Measurements from ENCODE around the gene NCAPG2. TPM values are rescaled to one million over a fixed set of nuclear protein-coding genes. Genes with fewer than 3 reads are reported as not detected.

Gene NCAPG2, protein sequence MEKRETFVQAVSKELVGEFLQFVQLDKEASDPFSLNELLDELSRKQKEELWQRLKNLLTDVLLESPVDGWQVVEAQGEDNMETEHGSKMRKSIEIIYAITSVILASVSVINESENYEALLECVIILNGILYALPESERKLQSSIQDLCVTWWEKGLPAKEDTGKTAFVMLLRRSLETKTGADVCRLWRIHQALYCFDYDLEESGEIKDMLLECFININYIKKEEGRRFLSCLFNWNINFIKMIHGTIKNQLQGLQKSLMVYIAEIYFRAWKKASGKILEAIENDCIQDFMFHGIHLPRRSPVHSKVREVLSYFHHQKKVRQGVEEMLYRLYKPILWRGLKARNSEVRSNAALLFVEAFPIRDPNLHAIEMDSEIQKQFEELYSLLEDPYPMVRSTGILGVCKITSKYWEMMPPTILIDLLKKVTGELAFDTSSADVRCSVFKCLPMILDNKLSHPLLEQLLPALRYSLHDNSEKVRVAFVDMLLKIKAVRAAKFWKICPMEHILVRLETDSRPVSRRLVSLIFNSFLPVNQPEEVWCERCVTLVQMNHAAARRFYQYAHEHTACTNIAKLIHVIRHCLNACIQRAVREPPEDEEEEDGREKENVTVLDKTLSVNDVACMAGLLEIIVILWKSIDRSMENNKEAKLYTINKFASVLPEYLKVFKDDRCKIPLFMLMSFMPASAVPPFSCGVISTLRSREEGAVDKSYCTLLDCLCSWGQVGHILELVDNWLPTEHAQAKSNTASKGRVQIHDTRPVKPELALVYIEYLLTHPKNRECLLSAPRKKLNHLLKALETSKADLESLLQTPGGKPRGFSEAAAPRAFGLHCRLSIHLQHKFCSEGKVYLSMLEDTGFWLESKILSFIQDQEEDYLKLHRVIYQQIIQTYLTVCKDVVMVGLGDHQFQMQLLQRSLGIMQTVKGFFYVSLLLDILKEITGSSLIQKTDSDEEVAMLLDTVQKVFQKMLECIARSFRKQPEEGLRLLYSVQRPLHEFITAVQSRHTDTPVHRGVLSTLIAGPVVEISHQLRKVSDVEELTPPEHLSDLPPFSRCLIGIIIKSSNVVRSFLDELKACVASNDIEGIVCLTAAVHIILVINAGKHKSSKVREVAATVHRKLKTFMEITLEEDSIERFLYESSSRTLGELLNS
- polyA plus RNA-seq (ENCODE audit: insufficient read length in 4 of 4), result 10 to 100 TPM; 23.4 to 27.4 (median 25.5) TPM

DNA sequence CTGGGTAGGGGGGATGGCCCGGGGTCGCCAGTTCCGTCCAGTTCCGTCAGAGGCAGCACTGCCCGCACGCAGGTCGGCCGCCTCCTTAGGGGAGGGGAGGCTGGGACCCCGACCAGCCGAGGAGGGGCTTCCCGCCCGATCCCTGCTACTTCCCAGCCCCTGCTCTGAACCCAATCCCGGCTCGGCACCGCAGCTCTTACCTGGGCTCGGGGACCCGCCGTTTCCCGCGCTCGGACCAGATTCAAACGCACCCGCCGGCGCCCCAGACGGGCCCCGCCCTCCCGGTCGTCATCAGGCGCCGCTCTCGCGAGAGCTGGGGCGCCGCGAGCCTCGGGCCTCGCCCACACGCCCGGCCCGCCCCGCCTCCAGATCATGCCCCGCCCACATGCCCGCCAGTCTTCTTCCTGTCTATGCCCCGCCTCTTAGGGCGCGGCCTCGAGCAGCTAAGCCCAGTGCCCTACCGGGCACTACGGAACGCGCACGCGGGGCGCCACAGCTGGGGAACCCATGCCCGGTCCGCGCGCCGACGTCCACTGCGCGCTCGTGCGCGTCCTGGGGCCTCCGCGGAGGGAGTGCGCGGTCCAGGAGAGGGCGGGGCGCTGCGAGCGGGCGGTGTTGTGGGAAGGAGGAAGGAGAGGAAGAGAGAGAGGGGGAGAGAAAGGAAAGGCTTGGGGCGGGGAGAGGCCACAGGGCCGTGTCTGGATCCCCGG lies at the start of gene NCAPG2:
TSS of gene NCAPG2 (minus strand) at position 281 of the 710 bp plus-strand sequence. CDS start 2,905 bp downstream, outside the sequence.
- peak; percentile 89 to 93 (median 93) for DNase-seq (ENCODE audit: low read depth in 4 of 4, low spot score in 3 of 4)

DNA sequence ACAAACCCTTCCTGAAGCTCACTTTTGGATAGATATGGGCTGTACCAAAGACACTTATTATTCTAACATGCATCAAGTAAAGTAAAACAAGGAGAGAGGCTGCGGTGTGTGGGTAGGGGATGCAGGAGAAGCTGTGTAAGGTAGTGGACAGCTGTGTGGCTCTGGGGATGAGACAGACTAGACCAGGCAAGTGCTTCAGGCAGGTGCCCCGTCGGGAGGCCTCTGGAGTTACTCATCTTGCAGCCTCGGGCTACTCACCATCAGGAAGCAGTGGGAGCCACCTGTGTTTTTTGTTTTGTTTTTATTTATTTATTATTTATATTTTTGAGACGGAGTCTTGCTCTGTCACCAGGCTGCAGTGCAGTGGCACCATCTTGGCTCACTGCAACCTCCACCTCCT lies 49.3 kb upstream of the NCAPG2 start:
- no peak for DNase-seq (ENCODE audit: low read depth in 4 of 4, low spot score in 3 of 4)

DNA sequence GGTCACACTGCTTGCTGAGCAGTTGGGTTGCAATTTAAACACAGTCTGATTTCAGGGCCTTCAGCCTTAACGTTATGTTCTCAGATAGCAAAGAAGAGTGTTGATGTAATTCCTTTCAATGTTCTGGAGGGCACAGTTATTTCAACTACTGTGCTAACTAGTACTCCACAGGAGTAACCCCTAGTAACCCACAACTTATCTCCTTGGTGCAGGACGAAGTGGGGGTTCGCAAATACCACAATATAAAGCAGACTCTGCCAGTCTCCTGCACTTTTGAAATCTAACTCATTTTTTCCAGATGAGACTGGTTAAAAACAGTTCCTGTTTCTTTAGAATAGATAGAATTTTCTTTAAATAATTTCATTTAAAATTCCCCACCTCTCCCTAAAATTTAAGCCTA lies 47.1 kb upstream of the NCAPG2 start:
- no peak for DNase-seq (ENCODE audit: low read depth in 4 of 4, low spot score in 3 of 4)

DNA sequence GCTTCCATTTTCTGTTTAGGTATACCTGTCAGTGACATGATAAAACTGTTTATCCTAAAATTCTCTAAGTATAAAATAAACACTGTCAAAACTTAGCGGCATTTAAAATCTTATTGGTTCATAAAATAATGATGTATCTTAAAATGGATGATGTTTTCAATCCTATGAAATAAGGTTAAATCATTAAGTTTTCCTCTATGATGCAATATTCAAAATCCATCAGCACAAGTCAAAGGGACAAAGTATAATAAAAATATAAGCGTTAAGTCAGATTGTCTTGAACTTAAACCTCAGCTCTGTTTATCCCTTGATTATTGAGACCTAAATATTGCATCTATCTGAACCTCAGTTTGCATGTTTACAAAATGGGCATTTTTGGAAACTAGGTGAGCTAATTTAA lies 46.6 kb upstream of the NCAPG2 start:
- DNase-seq (ENCODE audit: low read depth in 4 of 4, low spot score in 3 of 4), result no peak

DNA sequence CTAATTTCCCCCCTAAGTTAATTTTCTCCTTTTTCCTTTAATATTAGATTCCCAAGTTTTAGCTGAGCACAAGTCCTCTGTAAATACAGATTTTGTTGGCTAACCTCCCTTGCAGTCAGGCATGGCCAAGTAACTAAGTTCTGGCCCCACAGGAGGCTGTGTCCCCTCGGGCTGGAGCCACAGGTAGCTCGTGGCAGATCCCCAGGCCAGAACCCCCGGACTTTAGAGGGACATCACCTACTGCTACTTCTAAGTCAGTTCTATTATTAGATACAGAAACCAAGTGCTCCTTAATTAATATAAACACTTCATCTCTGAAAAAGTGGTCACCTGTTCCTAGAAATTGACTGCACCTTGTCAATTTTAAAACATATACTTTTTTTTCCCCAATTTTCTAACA lies 46.1 kb upstream of the NCAPG2 start:
- no peak for DNase-seq (ENCODE audit: low read depth in 4 of 4, low spot score in 3 of 4)

DNA sequence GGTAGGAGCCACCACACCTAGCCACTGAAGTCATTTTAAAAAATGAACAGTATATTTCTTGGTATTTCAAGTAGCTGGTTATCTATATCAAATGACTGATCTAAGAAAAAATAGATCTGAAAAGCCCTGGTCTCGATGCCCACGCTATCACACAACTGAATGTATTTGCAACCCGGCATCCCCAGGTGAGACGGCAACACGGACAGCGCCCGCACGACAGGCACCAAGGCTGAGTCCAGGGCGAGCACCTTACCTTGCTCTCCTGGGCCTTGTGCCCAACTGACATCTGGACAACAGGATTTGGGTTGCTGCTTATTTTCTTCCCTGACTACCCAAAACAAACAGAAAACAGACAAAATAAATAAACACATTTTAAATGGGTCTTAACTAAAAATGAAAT lies 44.8 kb upstream of the NCAPG2 start:
- no peak for DNase-seq (ENCODE audit: low read depth in 4 of 4, low spot score in 3 of 4)

DNA sequence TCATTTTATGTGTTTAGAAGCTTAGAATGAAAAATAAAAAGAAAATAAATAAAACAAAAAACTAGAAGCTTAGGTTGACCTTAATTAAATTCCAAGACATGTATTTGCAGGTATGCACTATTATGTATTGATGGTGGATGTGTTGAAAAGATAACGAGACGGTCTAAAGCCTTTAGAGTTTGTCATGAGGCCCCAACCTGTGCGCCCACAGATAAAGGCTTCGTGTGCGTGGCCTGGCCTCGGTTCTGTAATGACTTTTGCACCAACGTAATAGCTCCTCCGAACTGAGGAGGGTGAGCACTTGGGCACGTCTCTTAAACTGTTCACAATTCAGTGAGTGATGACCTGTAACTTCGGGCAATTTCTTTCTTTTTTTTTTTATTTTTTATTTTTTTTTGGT lies 43.7 kb upstream of the NCAPG2 start:
- no peak for DNase-seq (ENCODE audit: low read depth in 4 of 4, low spot score in 3 of 4)

DNA sequence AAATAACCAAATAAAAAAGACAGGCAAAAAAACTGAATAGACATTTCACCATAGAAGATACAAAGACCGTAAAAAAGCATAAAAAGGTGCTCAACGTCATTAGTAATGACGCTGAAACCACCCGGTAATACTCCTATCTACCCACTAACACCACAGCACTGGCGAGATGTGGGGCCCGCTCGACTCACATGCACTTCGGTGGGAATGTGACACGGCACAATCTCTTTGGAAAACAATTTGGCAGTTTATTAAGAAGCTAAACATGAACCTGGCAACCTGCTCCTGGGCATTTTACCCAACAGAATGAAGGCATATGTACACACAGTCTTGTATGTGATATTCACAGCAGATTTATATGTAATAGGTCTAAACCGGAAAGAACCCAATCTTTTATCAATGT lies 42.8 kb upstream of the NCAPG2 start:
- no peak for DNase-seq (ENCODE audit: low read depth in 4 of 4, low spot score in 3 of 4)

DNA sequence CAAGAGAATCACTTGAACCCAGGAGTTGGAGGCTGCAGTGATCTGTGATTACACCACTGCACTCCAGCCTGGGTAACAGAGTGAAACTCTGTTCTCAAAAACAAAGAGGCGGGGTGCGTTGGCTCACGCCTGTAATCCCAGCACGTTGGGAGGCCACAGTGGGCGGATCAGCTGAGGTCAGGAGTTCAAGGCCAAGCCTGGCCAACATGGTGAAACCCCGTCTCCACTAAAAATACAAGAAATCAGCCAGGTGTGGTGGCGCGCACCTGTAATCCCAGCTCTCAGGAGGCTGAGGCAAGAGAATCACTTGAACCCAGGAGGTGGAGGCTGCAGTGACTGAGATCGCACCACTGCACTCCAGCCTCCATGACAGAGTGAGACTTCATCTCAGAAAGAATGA lies 42.4 kb upstream of the NCAPG2 start:
- DNase-seq (ENCODE audit: low read depth in 4 of 4, low spot score in 3 of 4), result no peak

DNA sequence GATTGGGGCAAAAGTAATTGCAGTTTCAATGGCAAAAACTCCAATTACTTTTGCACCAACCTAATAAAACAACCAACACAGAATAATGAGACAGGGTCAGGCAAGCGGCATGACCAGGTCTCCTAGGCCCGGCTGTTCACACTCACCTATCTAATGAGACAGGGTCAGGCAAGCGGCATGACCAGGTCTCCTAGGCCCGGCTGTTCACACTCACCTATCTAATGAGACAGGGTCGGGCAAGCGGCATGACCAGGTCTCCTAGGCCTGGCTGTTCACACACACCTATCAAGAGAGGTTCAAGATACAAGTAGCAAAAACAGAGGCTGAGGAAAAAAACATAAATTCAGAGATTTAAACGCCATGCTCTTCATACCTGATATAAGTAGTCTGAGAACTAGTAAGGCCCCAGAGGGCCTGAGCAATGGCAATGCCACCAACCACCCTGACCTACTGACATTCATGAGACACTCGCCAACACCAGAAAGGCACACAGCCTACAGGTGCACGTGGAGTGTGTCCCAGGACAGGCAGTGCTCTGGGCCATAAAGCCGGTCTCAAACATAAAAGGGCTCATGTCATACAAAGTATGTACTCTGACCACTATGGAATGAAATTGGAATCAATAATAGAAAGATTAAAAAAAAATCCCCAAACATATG lies 40.6 kb upstream of the NCAPG2 start:
- DNase-seq (ENCODE audit: low read depth in 4 of 4, low spot score in 3 of 4), result no peak

DNA sequence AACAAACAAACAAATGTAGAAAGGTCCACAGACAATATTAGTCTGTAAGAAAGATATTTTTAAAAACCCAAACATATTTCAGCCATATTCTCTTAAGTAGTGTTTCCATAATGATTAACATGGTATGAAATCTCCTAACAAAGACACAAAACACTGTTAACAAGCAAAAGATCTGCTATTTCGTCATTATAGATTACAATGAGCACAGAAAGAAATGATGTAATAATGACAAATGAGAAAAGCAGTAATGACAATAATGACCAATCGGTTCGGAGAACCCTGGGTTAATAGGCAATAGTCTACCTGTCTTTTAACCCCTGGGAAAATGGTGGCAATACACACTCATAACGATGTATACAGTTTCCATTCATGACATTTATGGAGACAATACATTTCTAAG lies 39.5 kb upstream of the NCAPG2 start:
- no peak for DNase-seq (ENCODE audit: low read depth in 4 of 4, low spot score in 3 of 4)

DNA sequence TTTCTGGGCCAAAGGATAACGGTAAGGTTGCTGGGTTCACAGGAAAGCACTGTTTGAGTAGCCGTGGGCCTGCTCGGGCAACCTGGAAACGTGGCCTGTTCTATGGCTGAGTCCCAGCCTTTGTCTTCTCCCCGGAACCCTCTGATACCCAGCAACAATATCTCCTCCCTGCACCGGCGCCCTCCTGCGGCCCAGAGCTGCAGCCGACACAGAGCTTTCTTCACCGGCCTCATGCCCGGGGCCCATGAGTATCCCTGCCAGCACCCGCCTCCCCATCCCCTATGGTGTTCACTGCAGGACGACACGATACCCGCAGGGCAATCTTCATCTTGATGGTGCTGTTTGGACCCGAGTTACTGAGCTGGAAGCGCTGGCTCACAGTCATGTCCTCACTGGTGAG lies 38.6 kb upstream of the NCAPG2 start:
- DNase-seq (ENCODE audit: low read depth in 4 of 4, low spot score in 3 of 4), result no peak

DNA sequence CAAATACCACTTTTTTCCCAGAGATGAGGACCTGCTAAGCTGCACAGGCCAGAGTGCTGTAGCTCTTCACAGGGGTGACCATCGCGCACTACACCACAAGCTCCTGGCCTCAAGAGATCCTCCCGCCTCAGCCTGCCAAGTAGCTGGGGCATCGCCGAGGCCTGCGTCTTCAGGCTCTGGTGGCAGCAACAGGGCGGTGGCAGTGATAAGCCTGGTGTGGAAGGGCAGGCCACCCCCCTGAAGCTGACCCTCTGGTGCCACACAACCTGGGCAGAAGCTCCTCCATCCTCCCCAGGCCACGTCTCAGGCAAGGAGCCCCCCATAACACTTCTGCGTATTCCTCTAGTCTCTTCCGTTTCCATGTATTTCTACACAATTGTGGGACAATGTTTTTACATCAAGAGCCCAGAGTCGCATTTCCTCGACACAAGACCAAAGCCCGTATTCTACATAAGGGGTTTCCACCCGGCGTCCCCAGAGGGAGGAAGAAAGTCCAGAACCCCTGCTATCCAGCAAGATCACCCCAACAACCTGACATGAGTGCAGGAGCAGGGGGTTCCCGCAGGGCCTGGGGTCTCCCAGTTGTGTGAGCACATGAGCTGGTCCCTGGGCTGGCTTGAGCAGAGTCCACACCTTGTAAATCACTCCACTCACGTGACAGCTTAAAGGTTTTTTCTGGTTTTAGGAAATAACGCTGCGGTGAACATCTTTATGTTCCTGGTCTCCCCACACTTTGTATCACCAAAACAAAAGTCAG lies 37.6 kb upstream of the NCAPG2 start:
- DNase-seq (ENCODE audit: low read depth in 4 of 4, low spot score in 3 of 4), result no peak

DNA sequence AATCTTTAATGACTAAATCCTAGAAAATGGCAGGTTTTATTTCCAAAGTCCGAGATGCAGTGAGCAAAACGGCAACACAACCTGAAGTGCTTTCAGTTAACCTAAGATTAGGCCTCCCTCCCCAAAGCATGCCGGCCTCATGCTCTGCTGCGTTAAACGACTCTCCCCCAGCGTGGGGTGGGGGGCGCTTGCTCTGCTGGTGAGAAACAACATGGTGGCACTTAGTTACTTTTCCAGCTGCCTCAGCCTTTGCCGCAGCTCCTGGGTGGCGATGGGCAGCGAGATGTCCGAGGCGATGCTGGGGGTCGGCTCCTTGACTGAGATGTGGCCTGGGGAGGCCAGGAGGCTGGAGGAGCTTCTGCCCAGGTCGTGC lies 36.7 kb upstream of the NCAPG2 start:
- no peak for DNase-seq (ENCODE audit: low read depth in 4 of 4, low spot score in 3 of 4)

DNA sequence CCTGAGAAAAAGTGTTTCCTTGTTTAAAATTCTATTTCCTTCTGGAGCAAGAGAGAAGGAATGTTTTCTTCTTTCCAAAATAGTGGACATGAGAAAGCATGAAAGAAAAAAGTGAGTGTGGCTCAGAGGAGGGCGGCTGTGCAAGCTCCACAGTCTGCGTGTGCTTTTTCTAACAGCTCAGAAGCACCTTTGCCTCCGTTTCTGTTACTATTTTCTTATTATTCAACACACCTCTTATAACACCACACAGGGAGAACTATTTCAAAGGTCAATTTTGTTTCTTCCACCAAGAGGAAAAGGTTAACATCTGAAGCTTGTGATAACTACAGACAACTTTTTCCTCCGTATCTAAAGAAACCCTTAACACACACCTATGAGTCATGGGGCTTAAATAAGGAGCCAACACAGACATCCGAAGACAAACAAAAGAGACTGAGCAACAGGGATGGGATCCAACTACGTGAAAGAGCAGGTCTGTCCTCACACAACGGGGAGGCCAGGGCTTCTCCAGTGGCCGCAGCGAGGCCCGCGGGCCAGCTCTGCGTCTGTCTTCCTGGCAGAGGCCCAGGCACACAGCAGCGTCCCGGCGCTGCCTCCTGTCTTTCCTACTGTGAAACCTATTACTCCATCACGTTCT lies 36.2 kb upstream of the NCAPG2 start:
- DNase-seq (ENCODE audit: low read depth in 4 of 4, low spot score in 3 of 4), result no peak

DNA sequence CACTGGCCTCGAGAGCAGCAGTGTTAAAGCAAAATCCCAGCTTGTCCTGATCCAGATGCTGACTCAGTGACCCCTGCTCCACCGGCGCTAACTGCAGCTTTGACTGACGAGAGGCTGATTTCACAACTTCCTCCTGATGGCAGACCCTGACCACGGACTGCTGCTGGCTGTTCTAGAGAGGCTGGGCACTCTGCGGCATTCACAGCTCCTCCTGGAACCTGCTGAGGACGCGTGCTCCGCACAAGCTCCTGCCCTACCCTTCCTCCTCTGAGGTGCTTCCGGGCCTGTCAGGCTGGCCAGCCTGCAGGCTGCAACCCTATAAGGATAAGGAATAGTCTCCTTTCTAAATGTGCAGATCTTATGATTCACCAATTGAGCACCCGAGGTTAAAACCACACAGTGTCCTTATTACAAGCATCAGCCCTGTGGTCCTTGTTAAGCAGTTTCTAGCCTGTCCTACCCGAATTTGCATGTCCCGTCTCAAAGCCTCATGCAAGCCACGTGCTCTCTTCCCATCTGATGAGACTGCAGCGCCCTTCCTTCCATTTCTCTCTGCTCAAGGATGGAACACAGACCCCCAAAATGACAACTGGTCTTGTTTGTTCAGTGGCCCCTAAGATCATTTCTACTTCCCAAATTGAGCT lies 35.5 kb upstream of the NCAPG2 start:
- no peak for DNase-seq (ENCODE audit: low read depth in 4 of 4, low spot score in 3 of 4)

DNA sequence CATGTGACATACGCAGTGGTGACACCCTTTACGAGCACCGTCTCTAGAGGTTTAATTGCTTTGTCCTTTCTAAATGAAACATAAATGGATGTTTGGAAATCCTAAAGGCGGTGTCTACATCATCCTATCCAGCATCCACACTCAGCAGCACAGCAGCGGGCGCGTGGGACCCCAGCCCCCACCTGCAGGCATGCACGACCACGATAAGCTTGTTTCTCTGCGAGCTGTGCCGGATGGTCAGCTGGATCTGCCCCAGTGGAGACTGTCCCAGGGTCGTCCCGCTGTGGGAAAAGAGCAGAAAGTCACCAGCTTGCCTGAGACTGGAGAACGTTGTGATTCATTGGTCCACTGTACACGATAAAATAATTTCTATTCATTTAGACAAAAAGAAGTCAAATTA lies 34.2 kb upstream of the NCAPG2 start:
- DNase-seq (ENCODE audit: low read depth in 4 of 4, low spot score in 3 of 4), result no peak

DNA sequence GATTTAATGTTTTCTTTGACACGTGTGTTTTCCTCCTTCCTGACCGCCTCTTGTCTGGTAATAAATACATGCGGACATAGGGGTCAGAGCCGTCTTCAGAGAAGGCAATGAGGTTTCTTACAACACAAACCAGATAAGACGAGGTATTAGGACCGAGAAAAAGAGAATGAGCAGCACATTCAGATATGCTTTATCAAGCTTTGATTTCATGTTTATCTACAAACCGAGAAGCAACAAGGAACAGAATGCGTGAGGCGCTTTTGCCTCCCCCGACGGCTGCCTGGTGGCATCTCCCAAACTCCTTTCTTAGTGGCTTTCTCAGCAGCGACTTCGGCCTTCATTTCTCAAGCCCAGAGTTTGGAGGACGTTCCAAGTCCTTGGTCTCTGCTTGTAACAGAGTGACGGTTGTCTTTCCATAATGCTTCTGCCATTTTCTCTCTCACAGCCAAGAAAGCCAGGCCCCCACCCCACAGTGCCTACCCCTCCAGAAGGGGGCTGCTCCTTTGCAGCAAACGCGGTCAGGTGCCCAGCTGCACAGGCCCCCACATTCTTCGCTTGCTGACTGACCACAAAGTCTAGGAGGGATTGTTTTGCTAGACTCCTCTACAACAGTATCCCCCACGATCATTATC lies 32.6 kb upstream of the NCAPG2 start:
- DNase-seq (ENCODE audit: low read depth in 4 of 4, low spot score in 3 of 4), result no peak

All from left renal pelvis (tissue), 4 donors.